GM19324 (cell line): ENCODE results near the gene C16orf74.

Experiments
- ATAC-seq: cut with Tn5 transposase; IDR thresholded peaks from one replicate; pipeline ENCODE4 v1.9.1; 2021; ENCODE audit warnings: mild to moderate bottlenecking, moderate library complexity; ENCODE audit not compliant: unreplicated experiment, low FRiP score

The C16orf74 gene

DNA sequence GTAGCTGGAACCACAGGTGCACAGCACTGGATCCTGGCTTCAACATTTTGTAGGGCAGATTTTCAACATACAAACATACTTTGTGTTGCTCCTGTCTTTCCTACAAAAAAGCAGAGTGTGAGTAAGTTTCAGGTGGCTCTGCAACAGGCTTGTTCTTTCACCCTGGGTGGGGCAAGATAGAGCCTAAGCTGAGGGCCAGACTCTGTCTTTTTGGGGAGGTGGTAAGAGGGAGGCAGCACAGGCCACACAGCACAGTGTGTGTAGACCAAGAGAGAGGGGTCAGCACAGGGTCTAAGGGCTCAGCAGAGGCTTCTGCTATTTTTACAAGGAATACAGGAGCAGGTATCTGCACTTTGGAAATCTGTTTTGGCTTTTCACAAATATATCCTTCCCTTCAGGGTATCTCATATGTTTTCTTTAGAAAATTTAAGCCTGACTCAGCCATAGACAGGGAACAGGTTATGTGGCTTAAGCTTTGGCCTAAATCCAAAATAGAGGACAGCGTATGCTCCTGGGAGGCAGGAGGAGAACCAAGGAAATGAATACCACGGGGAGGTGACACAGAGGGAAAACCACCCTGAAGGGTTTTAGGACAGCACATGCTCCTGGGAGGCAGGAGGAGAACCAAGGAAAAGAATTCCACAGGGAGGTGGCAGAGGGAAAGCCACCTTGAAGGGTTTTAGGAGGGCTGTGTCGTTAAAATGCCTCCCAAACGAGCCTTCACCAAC lies 26.9 kb upstream of the C16orf74 start:
- ATAC-seq: no peak

DNA sequence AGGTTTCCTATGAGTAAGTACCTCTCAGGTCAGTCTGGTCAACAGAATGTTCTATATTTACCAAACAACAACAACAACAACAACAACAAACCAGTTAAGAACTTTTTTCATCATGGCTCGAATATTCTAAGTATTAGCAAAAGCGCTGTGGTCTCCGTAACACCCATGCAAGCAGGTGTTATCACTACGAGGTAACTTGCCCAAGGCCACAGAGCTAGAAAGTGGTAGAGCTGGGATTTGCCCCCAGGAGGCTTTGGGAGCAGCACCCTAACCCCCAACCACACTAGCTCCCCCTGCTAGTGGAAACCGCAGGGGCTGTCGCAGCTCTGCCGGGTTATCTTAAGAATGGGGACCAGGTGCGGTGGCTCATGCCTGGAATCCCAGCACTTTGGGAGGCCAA lies 23.9 kb upstream of the C16orf74 start:
- no peak for ATAC-seq

DNA sequence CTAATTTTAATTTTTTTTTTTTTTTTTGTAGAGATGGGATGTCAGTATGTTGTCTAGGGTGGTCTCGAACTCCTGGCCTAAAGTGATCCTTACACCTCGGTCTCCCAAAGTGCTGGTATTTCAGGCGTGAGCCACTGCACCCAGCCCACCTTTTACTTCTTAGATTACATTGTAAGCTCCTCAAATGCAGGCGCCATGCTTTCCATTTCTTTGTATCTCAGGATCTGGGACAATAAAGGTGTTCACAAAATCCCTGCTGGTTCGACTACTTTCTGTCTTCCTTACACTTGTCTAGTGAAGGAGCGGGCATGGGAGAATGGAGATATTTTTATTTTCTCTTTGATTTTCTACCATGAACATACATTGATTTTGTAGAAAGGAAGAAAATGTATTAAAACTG lies 23.2 kb upstream of the C16orf74 start:
- no peak for ATAC-seq

DNA sequence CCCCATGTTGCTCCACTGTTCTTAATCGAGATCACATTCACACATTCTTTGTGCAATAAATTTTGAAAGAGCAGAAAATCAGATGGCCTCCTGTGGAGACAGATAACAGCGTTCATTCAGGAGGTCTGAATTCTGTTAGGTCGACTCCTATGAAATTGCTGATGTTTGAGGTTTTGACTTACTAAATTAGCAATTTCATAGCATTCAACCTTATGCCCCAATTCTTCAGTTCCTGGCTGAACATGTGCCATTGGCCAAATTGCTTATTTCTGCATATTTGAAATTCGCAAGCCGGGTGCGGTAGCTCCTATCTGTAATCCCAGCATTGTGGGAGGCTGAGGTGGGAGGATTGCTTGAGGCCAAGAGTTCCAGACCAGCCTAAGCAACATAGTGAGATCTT lies 22.1 kb upstream of the C16orf74 start:
- ATAC-seq: no peak

DNA sequence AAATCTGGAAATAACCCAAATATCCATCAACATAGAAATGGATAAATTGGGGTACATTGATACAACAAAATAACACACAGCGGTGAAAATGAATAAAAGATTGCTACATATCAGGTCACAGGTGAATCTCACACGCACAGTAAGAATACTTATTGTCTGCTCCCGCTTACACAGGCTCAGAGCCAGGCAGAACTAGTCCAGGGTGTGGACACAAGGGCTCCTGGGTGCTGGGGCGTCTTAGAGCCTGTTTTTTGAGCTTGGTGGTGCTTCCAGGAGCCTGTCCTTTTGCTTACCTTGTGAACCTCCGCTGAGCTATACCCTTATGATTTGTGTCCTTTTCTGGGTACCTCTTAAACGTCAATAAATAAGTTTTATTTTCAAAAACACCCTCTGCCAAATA lies 19.8 kb upstream of the C16orf74 start:
- ATAC-seq: no peak

DNA sequence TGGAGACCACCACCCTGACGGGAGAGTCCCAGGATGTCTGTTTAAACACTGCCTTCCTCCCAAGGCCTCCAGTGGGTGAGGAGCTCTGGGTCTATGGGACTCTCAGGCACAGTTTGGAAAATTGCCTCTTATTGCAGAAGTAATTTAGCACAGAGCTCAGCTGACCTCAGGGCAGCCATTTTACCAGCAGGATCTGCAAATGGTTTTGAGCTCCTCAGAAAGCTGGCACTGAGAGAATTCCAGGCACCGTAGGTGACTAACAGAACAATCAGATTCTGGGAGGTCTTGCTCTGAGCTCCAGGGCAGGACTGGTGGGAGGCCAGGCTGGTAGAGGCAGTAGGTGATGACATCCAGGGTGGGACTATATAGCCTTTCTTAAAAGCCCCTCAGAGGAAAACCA lies 17.3 kb upstream of the C16orf74 start:
- no peak for ATAC-seq

DNA sequence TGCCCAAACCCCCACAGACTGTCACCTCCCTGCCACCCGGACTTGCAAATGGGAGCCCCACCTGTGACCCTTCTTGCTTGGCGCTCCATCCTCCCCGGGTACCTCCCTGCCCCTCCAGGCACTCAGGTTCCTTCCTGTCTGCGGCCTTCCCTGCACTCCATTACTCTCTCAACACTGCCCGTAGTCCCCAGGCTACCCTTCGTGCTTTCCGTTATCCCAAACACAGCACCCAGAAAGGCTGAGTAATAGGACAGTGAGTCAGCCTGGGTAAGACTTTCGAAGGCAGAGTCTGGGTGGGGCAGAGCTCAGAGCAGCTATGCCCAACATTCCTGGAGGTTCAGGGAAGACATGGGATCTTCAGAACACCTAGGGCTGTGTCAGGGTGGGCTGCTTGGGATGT lies 16.6 kb upstream of the C16orf74 start:
- ATAC-seq: no peak

DNA sequence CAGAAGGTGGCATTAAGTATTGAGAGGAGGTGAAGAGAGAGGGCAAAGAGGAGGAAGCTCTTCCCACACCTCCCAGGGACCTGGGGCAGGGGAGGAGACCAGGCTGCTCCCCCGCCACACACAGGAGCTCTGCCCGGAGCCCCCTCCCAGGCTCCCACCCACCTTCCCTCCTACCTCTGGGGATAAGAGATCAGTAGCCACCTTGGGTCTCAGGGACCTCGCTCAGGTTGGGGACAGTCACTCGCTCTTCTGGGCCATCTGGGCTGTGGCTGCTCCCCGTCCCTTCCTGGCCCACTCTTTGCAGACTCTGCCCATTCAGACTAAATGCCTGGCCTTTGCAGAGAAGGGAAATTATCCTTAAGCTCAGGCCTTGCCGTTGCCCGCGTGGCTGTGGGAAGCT lies 14.9 kb upstream of the C16orf74 start:
- ATAC-seq: no peak

DNA sequence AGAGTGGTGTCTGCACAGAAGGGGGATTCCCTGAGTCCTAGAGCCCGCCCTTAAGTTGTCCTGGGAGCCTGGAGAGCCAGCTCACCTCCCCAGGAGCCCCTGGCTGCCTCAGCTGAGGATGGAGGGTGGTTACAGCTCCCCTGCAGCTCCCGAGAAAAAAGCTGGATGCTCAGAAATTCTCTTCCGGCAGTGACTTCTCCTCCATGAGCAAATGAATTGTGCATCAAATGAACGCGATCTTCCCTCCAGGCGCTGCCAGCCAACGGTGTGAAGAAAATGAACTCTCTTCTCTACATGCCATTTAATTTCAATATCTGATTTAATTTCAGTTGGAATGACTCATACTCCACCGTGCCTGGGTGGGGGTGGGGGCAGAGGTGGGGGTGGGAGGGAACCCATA lies 14.3 kb upstream of the C16orf74 start:
- ATAC-seq: no peak

DNA sequence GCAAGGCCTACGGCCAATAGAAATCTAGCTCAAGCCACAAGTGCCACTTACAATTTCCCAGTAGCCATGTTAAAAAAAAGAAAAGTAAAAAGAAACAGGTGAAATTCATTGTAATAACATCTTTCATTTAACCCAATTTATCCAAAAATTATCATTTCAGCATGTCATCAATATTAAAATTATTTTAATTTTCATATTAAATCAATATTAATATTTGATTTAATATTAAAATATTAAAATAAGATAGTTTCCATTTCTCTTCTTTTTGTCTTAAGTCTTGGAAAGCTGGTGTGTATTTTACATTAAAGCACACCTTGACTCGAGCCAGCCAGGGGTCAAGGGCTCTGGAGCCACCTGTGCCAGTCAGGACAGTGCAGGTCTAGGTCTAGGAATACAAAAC lies 12.7 kb upstream of the C16orf74 start:
- ATAC-seq: no peak

DNA sequence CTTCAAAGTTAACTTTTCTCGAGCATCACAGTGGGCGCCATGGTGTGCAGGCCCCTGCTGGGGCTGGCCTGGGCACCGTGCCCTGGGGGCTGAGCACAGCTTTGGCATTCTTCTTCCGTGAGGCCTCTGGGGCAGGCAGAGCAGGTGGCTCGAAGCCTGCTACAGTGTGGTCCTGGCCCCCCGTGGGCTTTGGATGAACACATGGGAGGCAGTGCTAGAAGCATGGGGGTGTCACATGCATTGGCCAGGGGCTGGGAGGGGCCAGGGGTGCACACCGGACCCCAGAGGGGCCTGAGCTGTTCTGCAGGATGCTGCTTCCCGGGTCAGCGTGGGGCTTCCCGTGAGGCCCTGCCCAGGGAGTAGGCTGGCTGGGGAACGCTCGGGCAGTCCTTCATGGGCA lies 12.1 kb upstream of the C16orf74 start:
- ATAC-seq: no peak

DNA sequence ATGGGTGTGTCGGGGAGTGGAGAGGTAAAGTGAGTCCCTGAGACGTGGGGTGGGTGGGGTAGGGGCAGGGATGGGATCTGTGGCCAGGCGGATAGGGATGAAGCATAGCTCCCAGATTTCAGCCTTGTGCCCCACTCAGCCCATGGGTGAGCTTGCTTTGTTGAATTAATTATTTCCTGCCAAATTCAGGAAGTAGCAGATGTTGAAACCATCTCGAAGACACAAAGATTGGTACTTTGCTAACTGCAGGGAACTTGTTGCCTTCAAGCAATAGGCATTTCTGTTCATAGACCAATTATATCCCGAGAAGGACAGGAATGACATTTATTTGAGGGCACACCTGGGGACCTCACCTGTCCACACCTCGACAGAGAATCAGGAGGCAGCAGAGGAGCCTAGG lies 11.0 kb upstream of the C16orf74 start:
- no peak for ATAC-seq

DNA sequence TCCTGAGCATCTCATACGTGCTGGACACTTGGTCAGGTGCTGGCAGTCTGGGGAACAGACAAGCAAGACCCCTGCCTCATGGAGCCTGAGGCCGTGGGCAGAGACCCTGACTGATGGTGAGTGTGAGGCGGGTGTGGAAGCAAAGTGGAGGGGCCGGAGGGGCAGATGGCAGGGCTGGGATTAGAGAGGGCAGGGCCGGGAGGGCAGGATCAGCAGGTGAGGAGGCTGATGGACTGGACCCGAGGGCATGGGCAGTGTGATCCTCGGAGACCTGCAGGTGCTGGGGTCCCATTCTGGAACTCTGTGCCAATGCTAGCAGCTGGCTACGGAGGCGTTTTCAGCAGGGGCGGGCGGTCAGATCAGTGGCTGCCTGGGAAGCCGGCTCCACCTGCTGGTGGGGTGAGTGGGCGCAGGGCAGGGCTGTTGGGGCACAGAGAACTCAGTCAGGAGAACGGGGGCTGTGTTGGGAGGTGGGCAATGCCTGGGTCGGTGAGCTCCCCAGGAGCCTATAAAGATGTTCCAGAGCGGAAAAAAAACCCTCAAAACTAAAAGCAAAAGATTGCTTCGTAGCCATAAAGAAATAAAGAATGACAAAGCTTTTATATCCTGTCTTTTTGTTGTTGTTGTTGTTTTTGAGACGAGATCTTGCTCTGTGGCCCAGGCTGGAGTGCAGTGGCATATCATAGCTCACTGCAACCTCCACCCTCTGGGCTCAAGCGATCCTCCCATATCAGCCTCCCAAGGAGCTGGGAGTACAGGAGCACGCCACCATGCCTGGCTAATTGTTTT lies 8.9 kb upstream of the C16orf74 start:
- no peak for ATAC-seq

DNA sequence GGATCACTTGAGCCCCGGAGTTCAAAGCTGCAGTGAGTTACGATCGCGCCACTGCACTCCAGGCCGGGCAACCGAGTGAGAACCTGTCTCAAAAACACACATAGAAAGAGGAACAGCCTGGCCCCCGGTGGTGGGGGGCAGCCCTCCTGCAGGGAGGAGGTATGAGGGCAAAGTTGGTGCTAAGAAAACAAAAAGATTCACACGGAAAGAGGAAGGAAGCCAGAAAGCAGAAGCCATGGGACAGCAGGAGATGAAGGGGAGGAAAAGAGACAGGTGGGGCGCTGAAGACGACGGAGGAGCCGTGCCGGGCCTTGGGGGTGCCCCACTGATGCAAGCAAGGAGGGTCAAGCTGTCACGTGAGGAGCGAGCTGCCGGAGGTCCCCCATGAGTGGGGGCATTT lies 8.2 kb upstream of the C16orf74 start:
- no peak for ATAC-seq

DNA sequence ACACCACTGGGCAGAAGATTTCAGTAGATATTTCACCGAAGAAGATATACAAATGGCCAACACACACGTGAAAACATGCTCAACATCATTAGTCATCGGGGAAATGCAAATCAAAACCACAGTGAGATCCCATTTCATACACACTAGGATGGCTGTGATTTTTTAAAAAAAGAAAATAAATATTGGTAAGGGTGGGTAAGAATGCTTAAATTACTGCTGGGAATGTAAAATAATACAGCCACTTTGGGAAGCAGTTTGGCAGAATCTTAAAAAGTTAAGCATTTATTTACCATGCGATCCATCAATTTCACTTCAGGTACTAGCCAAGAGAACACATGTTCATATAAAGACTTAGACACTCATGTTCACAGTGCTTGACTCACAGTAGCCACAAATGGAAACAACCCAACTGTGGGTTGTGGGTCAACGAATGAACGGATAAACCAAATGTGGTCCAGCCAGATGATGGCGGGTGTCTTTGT lies 6.5 kb upstream of the C16orf74 start:
- peak; percentile 29 for ATAC-seq

DNA sequence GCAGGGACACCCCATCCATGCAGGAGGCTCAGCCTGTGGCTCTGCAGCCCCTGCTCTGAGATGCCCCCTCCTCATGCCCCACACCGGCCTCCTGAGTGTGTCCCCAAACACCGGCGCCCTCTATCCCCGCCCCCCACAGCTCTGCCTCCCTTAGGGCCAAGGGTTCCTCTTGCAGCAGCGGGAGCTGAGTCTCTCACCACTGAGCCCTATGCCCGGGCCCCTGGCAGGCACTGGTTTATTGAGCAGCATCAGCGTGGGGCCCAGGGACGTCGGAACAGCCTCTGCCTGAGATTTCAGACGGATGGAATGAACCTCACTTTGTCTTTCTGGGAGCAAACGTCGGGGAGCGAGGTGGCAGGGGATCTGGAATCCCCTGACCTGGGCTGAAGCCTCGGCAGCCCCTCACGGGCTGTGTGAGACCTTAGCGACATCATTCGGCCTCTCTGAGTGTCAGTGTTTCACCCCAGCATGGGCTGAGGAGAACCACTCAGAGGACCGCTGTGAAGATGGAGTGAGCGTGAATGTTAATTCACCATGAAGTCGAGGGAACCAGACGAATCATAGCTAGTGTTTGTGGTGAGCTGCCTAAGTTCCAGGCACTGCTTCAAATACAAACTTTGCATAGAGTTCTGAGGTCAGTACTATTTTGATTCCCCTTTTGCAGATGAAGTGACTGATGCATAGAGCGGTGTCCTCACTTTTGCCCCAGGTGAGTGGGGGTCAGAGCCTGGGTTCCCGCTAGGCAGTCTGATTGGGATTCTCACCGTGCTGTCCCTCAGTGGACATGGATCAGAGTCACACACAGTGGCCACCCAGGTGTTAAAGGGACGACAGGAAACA lies 5.3 kb upstream of the C16orf74 start:
- peak; percentile 37 for ATAC-seq

DNA sequence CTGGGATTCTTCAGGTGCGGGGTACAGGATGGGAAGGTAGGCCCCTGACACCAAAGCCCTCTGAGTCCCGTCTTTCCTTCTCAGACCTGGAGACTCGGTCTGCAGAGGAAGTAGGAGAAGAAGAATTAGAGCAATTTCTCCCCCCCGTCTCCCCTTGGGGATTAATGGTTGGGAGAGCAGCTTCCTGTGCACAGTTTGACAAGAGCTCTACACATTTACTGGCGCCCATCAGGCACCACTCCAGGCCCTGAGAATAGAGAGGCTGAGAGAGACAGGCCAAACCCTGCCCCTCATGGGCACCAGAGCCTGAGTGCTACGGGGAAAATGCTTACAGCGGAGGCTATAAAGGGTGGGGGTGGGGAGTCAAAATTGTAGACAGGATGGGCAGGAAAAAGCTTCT lies 3.5 kb upstream of the C16orf74 start:
- no peak for ATAC-seq

DNA sequence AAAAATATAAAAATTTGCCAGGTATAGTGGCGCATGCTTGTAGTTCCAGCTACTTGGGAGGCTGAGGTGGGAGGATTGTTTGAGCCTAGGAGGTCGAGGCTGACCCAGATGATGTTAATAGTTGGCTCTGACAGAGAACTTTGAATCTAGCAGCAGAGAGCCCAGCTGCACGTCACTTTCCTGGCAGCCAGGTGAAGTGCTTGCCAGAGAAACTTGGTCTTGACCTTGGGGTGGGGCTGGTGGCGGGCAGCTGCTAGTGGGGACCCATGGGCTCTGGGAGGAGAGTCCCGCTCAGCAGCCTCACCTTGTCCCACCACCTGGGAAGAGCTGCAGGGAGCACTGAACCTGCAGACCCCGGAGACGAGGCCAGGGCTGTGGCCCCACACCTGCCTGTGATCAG lies 3.1 kb upstream of the C16orf74 start:
- no peak for ATAC-seq

DNA sequence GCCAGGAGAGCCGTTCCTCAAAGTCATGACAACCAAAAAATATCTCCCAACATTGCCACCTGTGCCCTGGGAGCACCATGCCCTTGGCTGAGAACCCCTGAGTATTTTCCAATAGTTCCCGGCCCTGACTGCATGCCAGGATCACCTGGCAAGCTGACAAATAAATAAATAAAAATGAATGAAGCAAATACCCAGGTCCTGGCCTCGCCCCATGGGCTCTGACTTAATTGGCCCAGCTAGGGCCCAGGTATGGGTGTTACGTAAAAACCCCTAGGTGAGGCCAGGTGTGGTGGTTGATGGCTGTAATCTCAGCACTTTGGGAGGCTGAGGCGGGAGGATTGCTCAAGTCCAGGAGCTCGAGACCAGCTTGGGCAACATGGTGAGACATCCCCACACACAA lies 2.7 kb upstream of the C16orf74 start:
- no peak for ATAC-seq

DNA sequence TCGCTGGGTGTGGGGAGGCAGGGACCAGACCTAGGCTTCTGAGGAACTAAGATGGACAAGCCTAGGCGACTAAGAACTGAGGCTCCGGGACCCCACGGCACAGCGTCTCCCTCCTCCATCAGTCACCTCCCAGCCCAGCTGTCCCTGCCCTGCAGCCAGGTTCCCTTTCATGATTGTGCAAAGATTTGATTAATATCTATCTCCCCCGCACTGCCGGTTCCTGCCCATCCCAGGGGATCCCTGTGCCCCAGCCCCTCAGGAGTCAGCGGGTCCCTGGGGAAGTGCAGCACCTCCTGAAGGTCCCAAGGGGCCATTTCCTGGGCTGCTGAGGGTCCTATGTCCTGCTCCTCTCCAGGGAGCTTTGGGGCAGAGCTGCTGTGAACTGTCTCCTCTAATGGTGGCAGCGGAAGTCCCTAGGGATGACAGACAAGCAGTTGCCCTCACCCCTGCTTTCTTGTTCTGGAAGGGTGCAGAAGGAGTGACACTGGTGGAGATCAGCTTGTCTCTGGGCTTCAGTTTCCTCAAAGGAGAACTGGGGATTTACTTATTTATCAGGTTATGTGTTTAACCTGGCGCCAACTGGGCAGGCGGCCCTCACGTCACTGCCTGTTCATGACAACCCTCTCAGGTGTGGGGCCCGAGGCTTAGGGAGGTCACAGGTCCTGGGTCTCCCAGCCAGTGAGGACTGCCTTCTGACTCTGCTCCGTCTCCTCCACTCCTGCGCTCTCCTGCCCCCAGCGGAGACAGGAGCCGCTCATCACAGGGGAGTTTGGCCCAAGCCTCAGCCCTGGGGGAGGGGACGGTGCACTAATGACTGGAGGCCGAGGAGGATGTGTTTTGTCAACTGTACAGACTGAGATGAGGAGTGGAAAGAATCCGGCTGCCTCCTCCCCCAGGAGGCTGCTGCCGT lies 1.9 kb upstream of the C16orf74 start:
- no peak for ATAC-seq
